Measurements from ENCODE around the gene TBC1D8. TPM values are rescaled to one million over a fixed set of nuclear protein-coding genes. Genes with fewer than 3 reads are reported as not detected.

Gene TBC1D8
- total and polyA plus RNA-seq, 7 donors = 8.7 to 163 (median 50.4) TPM

- DNase-seq = no peak
- Histone ChIP-seq H3K9me3 (no peaks in the 10 kb centered on the region), H3K4me1 (no peaks in the 10 kb centered on the region), H3K4me3 (no peak overlapping the region), H3K27ac (no peak overlapping the region), H3K36me3 (ENCODE audit: insufficient read depth in 1 of 2, low read depth in 1 of 2) (no peaks in the 10 kb centered on the region), H3K27me3 (ENCODE audit: insufficient read depth in 3 of 3, low read length in 2 of 3) (peaks cover 0 to 2% (median 0%) of the 10 kb centered on the region in 3 donors)
- intact Hi-C loops (cut with DNase I) = no loop called here
- TF ChIP-seq, protein P1, sequence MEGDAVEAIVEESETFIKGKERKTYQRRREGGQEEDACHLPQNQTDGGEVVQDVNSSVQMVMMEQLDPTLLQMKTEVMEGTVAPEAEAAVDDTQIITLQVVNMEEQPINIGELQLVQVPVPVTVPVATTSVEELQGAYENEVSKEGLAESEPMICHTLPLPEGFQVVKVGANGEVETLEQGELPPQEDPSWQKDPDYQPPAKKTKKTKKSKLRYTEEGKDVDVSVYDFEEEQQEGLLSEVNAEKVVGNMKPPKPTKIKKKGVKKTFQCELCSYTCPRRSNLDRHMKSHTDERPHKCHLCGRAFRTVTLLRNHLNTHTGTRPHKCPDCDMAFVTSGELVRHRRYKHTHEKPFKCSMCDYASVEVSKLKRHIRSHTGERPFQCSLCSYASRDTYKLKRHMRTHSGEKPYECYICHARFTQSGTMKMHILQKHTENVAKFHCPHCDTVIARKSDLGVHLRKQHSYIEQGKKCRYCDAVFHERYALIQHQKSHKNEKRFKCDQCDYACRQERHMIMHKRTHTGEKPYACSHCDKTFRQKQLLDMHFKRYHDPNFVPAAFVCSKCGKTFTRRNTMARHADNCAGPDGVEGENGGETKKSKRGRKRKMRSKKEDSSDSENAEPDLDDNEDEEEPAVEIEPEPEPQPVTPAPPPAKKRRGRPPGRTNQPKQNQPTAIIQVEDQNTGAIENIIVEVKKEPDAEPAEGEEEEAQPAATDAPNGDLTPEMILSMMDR (IDR thresholded peaks at IDR 0.05) = no peak
- 48 to 57% (median 48%) methylated on average over 1 of the region's 1 CpG for WGBS, 3 donors
- no peak for ATAC-seq
Observed at GRCh38 chr2:101197215-101197745, 46.1 kb upstream of the TBC1D8 start.

- intact Hi-C loops (cut with DNase I) = no loop called here
- Histone ChIP-seq H3K27ac (no peak overlapping the region), H3K9me3 (no peaks in the 10 kb centered on the region), H3K27me3 (ENCODE audit: insufficient read depth in 3 of 3, low read length in 2 of 3) (peaks cover 0 to 2% (median 0%) of the 10 kb centered on the region in 3 donors), H3K4me1 (no peaks in the 10 kb centered on the region), H3K4me3 (no peak overlapping the region), H3K36me3 (ENCODE audit: insufficient read depth in 1 of 2, low read depth in 1 of 2) (no peaks in the 10 kb centered on the region)
- TF ChIP-seq, protein P1 (IDR thresholded peaks at IDR 0.05) = no peak
- ATAC-seq = peak in 1 of 4 donors; percentile 42
- WGBS, 3 donors = 58 to 62% (median 59%) methylated on average over 9 of the region's 9 CpGs
- no peak for DNase-seq
Observed at GRCh38 chr2:101195871-101196661, 44.9 kb upstream of the TBC1D8 start.

DNA sequence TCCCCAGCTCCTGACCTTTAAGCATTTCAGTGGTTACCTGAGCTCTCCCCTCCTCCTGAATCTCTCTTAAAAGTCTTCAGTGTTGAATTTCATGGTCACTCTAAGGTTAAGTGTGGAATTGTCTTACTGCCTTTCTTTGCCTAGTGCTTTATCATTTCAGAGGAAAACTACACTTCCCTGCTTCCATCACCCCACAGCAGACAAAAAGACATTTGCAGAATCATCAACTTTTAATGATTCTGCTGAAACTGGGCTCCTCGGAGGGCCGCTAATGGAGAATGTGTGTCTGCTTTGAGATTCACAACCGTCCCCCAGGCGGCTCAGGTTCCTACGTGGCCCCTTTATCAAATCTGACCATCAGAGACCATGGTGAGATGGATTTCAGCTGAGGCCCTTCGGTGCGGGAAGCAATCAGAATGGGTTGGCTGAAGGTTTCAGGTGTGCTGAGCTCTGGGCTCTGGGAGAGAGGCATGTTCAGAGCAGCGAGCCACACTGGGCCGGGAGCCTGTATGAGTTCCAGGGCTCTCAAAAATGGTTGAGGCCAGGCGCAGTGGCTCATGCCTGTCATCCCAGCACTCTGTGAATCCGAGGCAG, 41.9 kb upstream of the TBC1D8 start:
- WGBS, 3 donors = 92 to 95% (median 94%) methylated on average over 11 of the region's 11 CpGs
- no peak for DNase-seq
- Histone ChIP-seq H3K4me1 (no peaks in the 10 kb centered on the region), H3K27ac (no peak overlapping the region), H3K9me3 (peaks cover 4% of the 10 kb centered on the region), H3K27me3 (ENCODE audit: insufficient read depth in 3 of 3, low read length in 2 of 3) (peaks cover 0 to 2% (median 0%) of the 10 kb centered on the region in 3 donors), H3K4me3 (no peak overlapping the region), H3K36me3 (ENCODE audit: insufficient read depth in 1 of 2, low read depth in 1 of 2) (no peaks in the 10 kb centered on the region)
- no peak for ATAC-seq
- intact Hi-C loops (cut with DNase I) = no loop called here
- TF ChIP-seq, protein P1 (IDR thresholded peaks at IDR 0.05) = no peak

DNA sequence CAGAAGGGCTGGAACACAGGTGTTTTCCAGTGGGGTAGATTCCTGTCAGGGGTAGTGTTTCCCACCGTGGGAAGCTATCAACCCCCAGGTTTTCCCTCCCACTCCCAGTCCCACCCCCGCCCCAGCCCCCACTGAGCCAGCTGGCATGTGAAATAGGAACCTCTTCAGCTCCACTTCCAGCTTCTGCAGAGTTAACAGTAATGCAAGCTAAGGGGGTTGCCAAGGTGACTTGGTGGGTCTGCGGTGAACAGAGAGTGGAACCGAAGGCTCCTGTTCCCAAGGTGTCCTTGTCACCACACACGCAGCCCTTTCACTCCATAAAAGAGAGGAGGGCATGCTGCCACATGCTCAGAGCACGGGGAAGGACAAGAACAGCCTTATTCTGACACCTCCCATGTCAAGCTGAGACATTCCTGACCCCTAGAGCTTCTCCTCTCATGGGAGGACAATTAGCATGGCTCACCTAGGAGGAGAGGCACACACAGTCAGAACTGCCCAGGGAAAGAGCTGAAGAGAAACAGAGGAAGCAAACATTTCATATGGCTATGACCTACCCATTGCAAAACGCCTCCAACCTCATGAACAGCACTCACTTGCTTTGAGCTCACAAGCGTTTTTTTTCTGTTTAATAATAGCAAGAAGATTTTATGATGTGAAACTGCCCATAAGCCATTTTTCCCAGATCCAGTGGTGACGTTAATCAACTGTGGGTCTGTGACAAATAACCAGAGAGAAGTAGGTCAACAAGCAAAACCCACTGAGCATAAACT, 39.8 kb upstream of the TBC1D8 start:
- TF ChIP-seq, protein P1 (IDR thresholded peaks at IDR 0.05) = no peak
- intact Hi-C loops (cut with DNase I) = no loop called here
- Histone ChIP-seq H3K36me3 (ENCODE audit: insufficient read depth in 1 of 2, low read depth in 1 of 2) (no peaks in the 10 kb centered on the region), H3K9me3 (peaks cover 4% of the 10 kb centered on the region), H3K4me3 (no peak overlapping the region), H3K4me1 (no peaks in the 10 kb centered on the region), H3K27me3 (ENCODE audit: insufficient read depth in 3 of 3, low read length in 2 of 3) (no peaks in the 10 kb centered on the region), H3K27ac (no peak overlapping the region)
- DNase-seq (no peak), ATAC-seq (no peak)
- WGBS, 3 donors = 27 to 33% (median 27%) methylated on average over 9 of the region's 9 CpGs

Measured in psoas muscle (tissue), 8 donors.